ENCODE measurements around the gene PLXND1. TPM values are rescaled to one million over a fixed set of nuclear protein-coding genes. Genes with fewer than 3 reads are reported as not detected.
A peak's percentile ranks its signal among the peaks of the same experiment; 100 is the strongest.
"Not testable (repeated sequence)": the region's sequence is repeated elsewhere in the genome, so short reads cannot be mapped to it uniquely, and the experiment has no call there.

The PLXND1 gene, protein sequence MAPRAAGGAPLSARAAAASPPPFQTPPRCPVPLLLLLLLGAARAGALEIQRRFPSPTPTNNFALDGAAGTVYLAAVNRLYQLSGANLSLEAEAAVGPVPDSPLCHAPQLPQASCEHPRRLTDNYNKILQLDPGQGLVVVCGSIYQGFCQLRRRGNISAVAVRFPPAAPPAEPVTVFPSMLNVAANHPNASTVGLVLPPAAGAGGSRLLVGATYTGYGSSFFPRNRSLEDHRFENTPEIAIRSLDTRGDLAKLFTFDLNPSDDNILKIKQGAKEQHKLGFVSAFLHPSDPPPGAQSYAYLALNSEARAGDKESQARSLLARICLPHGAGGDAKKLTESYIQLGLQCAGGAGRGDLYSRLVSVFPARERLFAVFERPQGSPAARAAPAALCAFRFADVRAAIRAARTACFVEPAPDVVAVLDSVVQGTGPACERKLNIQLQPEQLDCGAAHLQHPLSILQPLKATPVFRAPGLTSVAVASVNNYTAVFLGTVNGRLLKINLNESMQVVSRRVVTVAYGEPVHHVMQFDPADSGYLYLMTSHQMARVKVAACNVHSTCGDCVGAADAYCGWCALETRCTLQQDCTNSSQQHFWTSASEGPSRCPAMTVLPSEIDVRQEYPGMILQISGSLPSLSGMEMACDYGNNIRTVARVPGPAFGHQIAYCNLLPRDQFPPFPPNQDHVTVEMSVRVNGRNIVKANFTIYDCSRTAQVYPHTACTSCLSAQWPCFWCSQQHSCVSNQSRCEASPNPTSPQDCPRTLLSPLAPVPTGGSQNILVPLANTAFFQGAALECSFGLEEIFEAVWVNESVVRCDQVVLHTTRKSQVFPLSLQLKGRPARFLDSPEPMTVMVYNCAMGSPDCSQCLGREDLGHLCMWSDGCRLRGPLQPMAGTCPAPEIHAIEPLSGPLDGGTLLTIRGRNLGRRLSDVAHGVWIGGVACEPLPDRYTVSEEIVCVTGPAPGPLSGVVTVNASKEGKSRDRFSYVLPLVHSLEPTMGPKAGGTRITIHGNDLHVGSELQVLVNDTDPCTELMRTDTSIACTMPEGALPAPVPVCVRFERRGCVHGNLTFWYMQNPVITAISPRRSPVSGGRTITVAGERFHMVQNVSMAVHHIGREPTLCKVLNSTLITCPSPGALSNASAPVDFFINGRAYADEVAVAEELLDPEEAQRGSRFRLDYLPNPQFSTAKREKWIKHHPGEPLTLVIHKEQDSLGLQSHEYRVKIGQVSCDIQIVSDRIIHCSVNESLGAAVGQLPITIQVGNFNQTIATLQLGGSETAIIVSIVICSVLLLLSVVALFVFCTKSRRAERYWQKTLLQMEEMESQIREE (N-terminal part only)
- 1 to 10 TPM; 4.1 to 4.2 TPM for total RNA-seq

DNA sequence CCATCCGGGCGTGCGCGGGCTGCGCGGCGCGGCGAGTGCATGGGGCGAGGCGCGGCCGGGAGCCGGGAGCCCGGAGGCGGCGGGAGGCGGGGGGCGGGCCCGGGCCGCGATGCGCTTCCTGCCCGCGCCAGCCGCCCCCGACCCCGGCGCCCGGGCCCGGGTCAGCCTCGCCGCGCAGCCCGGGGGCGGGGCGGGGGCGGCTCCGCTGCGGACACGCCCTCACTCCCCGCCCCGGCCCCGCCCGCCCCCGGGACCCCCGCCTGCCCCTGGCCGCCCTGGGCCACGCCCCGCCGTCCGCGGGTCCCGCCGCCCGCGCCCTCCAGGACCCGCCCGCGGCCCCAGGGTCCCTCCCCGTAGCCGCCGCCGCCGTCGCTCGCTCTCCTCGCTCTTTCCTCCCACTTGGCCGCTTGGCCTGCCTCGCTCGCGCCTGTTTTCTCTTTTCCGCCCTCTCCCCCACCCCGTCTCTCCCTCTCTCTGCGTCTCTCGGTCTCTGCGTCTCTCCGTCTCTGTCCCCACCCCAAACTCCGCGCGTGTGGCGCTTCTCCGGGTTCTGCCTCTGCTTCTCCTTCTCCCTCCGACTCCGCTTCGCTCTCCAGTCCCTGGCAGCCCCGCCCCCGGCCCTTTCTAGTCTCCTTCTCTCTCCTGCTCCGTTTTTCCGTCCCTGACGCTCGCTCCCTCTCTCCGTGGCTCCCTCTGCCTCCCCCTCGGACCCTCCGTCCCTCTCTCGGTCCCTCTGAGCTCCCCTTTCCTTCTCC lies at the start of gene PLXND1:
Gene PLXND1, minus strand, starts transcription at position 41 of the 755 bp plus-strand sequence. Its CDS starts 37 bp downstream, at position 4.
- peaks cover 4 to 5% of the 10 kb centered on the region in 2 donors for H3K36me3 Mint-ChIP-seq (ENCODE audit: insufficient read depth in 2 of 2)
- peaks cover 13% of the 10 kb centered on the region for H3K4me1 Mint-ChIP-seq (ENCODE audit: low read depth)
- H3K27ac Mint-ChIP-seq = peak within 1 kb of the TSS; percentile 19
- no peaks in the 10 kb centered on the region for H3K9me3 Mint-ChIP-seq
- H3K27me3 Mint-ChIP-seq (ENCODE audit: low read depth) = peaks cover 50% of the 10 kb centered on the region
- peak within 1 kb of the TSS; percentile 92 to 97 for H3K4me3 Mint-ChIP-seq
- ATAC-seq (replicated peaks in 1 of 2) = peak; percentile 67 to 69
- DNase-seq = peak; percentile 38 to 45

GRCh38 chr3:129655291-129655700 lies 48.8 kb upstream of the PLXND1 start:
- Mint-ChIP-seq H3K36me3 (ENCODE audit: insufficient read depth in 2 of 2) (no peaks in the 10 kb centered on the region), H3K9me3 (no peaks in the 10 kb centered on the region), H3K4me1 (ENCODE audit: low read depth) (peaks cover 14% of the 10 kb centered on the region), H3K27me3 (ENCODE audit: low read depth) (no peaks in the 10 kb centered on the region), H3K4me3 (no peak overlapping the region), H3K27ac (no peak overlapping the region)
- DNase-seq (no peak), ATAC-seq (replicated peaks in 1 of 2) (no peak)

- peaks cover 14% of the 10 kb centered on the region for H3K4me1 Mint-ChIP-seq (ENCODE audit: low read depth)
- ATAC-seq (replicated peaks in 1 of 2) (no peak), DNase-seq (no peak)
- no peak overlapping the region for H3K4me3 Mint-ChIP-seq
- H3K36me3 Mint-ChIP-seq (ENCODE audit: insufficient read depth in 2 of 2) = no peaks in the 10 kb centered on the region
- no peaks in the 10 kb centered on the region for H3K9me3 Mint-ChIP-seq
- H3K27ac Mint-ChIP-seq = no peak overlapping the region
- H3K27me3 Mint-ChIP-seq (ENCODE audit: low read depth) = no peaks in the 10 kb centered on the region
These were observed 47.7 kb upstream of the PLXND1 start for GRCh38 chr3:129654131-129654530.

GRCh38 chr3:129653019-129653418 lies 46.5 kb upstream of the PLXND1 start:
- Mint-ChIP-seq H3K36me3 (ENCODE audit: insufficient read depth in 2 of 2) (no peaks in the 10 kb centered on the region), H3K4me1 (ENCODE audit: low read depth) (peaks cover 9% of the 10 kb centered on the region), H3K27me3 (ENCODE audit: low read depth) (no peaks in the 10 kb centered on the region), H3K9me3 (no peaks in the 10 kb centered on the region), H3K27ac (no peak overlapping the region), H3K4me3 (no peak overlapping the region)
- no peak for ATAC-seq (replicated peaks in 1 of 2)
- no peak for DNase-seq

DNA sequence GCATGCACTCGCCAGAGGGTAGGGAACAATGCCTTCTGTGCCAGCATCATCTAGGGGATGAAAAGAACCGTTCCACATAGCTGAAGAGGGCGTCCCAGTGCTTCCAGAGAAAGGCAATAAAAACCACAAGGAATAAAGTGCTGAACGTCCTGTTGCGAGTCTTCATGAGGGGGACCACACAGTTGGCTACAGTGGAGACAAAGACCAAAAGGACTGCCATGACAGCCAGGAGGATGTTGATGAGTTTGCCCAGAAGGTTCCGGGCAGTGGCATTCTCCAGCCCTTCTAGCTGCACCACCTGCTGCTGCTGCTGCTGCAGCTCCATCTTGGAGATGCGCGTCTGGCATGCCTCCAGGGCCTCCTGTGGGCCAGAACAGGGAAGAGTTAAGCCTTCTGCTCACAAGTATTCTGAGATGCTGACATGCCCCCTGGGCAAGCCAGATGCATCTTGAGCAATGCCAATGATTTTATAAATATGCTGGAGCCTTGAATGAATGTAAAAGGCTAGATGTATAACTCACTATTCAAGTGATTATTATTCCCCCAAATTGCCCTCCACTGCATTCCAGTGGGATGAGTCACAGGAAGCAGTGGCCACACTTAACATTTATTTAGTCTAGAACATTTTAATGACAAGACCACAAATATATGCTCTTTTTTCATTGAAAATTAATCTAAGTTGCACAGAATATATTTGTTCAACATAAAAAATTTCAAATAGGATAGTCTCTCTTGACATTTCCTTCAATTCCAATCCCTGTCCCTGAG lies 45.1 kb upstream of the PLXND1 start:
- DNase-seq (no peak), ATAC-seq (replicated peaks in 1 of 2) (no peak)
- no peaks in the 10 kb centered on the region for H3K4me1 Mint-ChIP-seq (ENCODE audit: low read depth)
- no peak overlapping the region for H3K27ac Mint-ChIP-seq
- no peaks in the 10 kb centered on the region for H3K9me3 Mint-ChIP-seq
- no peaks in the 10 kb centered on the region for H3K36me3 Mint-ChIP-seq (ENCODE audit: insufficient read depth in 2 of 2)
- H3K27me3 Mint-ChIP-seq (ENCODE audit: low read depth) = no peaks in the 10 kb centered on the region
- H3K4me3 Mint-ChIP-seq = no peak overlapping the region

- ATAC-seq (replicated peaks in 1 of 2) = no peak
- no peaks in the 10 kb centered on the region for H3K4me1 Mint-ChIP-seq (ENCODE audit: low read depth)
- H3K27ac Mint-ChIP-seq = no peak overlapping the region
- no peaks in the 10 kb centered on the region for H3K27me3 Mint-ChIP-seq (ENCODE audit: low read depth)
- H3K9me3 Mint-ChIP-seq = no peaks in the 10 kb centered on the region
- no peaks in the 10 kb centered on the region for H3K36me3 Mint-ChIP-seq (ENCODE audit: insufficient read depth in 2 of 2)
- peak; percentile 47 to 59 for DNase-seq
- H3K4me3 Mint-ChIP-seq = no peak overlapping the region
These were observed 43.9 kb upstream of the PLXND1 start for GRCh38 chr3:129650256-129650872.

DNA sequence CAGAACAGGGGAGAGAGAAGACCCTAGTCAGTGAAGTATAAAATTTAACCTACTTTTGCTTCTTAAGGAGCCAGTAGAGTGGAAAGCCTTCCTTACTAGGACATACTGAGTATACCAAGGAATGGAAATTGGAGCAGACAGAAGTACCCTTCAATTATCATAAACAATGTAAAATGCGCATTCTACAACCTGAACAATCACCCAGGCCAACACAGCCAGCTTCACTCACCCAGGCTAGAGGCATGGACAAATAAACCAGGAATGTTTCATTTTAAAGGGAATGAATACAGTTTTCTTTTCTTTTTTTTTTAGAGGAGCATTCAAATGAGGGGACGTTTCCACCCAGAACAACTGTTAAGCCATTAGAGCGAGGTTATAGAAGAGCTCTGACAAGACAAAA lies 41.9 kb upstream of the PLXND1 start:
- no peaks in the 10 kb centered on the region for H3K27me3 Mint-ChIP-seq (ENCODE audit: low read depth)
- no peaks in the 10 kb centered on the region for H3K36me3 Mint-ChIP-seq (ENCODE audit: insufficient read depth in 2 of 2)
- no peak overlapping the region for H3K4me3 Mint-ChIP-seq
- no peak overlapping the region for H3K27ac Mint-ChIP-seq
- ATAC-seq (replicated peaks in 1 of 2) = no peak
- no peaks in the 10 kb centered on the region for H3K9me3 Mint-ChIP-seq
- no peaks in the 10 kb centered on the region for H3K4me1 Mint-ChIP-seq (ENCODE audit: low read depth)
- DNase-seq = no peak

- Mint-ChIP-seq H3K27me3 (ENCODE audit: low read depth) (no peaks in the 10 kb centered on the region), H3K4me1 (ENCODE audit: low read depth) (no peaks in the 10 kb centered on the region), H3K4me3 (no peak overlapping the region), H3K9me3 (no peaks in the 10 kb centered on the region), H3K36me3 (ENCODE audit: insufficient read depth in 2 of 2) (no peaks in the 10 kb centered on the region), H3K27ac (no peak overlapping the region)
- ATAC-seq (replicated peaks in 1 of 2) (no peak), DNase-seq (no peak)
These were observed 38.8 kb upstream of the PLXND1 start for GRCh38 chr3:129645286-129645685.

- Mint-ChIP-seq H3K27me3 (ENCODE audit: low read depth) (no peaks in the 10 kb centered on the region), H3K36me3 (ENCODE audit: insufficient read depth in 2 of 2) (no peaks in the 10 kb centered on the region), H3K4me1 (ENCODE audit: low read depth) (no peaks in the 10 kb centered on the region), H3K4me3 (no peak overlapping the region), H3K27ac (no peak overlapping the region), H3K9me3 (no peaks in the 10 kb centered on the region)
- DNase-seq (no peak), ATAC-seq (replicated peaks in 1 of 2) (no peak)
These were observed 38.4 kb upstream of the PLXND1 start for GRCh38 chr3:129644836-129645235.

DNA sequence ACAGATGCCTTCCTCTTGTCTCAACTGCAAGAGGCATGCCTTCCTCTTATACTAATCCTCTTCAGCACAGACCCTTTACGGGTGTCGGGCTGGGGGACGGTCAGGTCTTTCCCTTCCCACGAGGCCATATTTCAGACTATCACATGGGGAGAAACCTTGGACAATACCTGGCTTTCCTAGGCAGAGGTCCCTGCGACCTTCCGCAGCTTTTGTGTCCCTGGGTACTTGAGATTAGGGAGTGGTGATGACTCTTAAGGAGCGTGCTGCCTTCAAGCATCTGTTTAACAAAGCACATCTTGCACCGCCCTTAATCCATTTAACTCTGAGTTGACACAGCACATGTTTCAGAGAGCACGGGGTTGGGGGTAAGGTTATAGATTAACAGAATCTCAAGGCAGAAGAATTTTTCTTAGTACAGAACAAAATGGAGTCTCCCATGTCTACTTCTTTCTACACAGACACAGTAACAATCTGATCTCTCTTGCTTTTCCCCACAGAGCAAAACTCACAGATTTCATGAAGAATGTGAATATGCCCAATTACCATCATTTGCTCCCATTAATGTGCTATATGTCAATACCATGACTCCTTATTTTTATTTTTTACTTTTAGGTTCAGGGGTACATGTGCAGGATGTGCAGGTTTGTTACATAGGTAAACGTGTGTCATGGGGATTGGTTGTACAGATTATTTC lies 35.2 kb upstream of the PLXND1 start:
- not testable (repeated sequence) for H3K4me3 Mint-ChIP-seq; H3K27me3 Mint-ChIP-seq (ENCODE audit: low read depth); H3K27ac Mint-ChIP-seq; DNase-seq; H3K4me1 Mint-ChIP-seq (ENCODE audit: low read depth); ATAC-seq (replicated peaks in 1 of 2); H3K36me3 Mint-ChIP-seq (ENCODE audit: insufficient read depth in 2 of 2); H3K9me3 Mint-ChIP-seq

GRCh38 chr3:129640985-129641384 lies 34.5 kb upstream of the PLXND1 start:
- H3K27me3 Mint-ChIP-seq (ENCODE audit: low read depth); H3K36me3 Mint-ChIP-seq (ENCODE audit: insufficient read depth in 2 of 2); H3K4me1 Mint-ChIP-seq (ENCODE audit: low read depth); H3K4me3 Mint-ChIP-seq; ATAC-seq (replicated peaks in 1 of 2); H3K27ac Mint-ChIP-seq; H3K9me3 Mint-ChIP-seq; DNase-seq: not testable (repeated sequence)

Data from activated T-cell treated with anti-CD3 and anti-CD28 coated beads, Interleukin-2, amount 50 U/mL, for 72 hours (primary cell).